NT2/D1 (cell line): ENCODE data around the gene TCHH.

ENCODE experiments used
- SUZ12 ChIP-seq: IDR thresholded peaks from 2 replicates; pipeline ENCODE4 v1.6.1; 2011; ENCODE audit not compliant: insufficient read length, insufficient read depth; ENCODE audit errors: extremely low read depth
- YY1 ChIP-seq: IDR thresholded peaks from 2 replicates; pipeline ENCODE4 v1.6.1; 2011; ENCODE audit not compliant: insufficient read length, insufficient read depth
- ZNF274 ChIP-seq: IDR thresholded peaks from 2 replicates; pipeline ENCODE4 v1.6.1; 2011; ENCODE audit warnings: mild to moderate bottlenecking, low read depth, low read length

GRCh38 chr1:152071123-152071522 is 44.1 kb downstream of the TCHH start:
- TF ChIP-seq ZNF274 (no peak), YY1 (no peak), SUZ12 (no peak)
